Stomach (tissue), 9 donors: ENCODE results near the gene KCNAB2. TPM values are rescaled to one million over a fixed set of nuclear protein-coding genes. Genes with fewer than 3 reads are reported as not detected.

ENCODE experiments used
- DNase-seq, 2 donors: peaks; one replicate each; pipeline versions ENCODE4 v3.0.0 to v3.0.0-alpha.2; 2013 to 2019
- H3K27ac ChIP-seq, 5 donors: fragments of 200-600 bp in 4 of 5; sonication (generic) in 4 of 5; one replicate each; pipeline ENCODE4 v1.5.1; 2013 to 2019; ENCODE audit warnings: mild to moderate bottlenecking in 1 of 5, moderate library complexity in 1 of 5
- H3K27me3 ChIP-seq, 3 donors: fragments of 200-600 bp; sonication (generic); one replicate each; pipeline ENCODE4 v1.5.1; 2017 to 2019; ENCODE audit warnings: mixed run types in 1 of 3
- H3K36me3 ChIP-seq, 4 donors: fragments of 200-600 bp; sonication (generic); 1 replicate in 3 of 4; 2 replicates in 1 of 4; pipeline ENCODE4 v1.5.1; 2016 to 2019
- H3K4me1 ChIP-seq, 4 donors: fragments of 200-600 bp; sonication (generic); one replicate each; pipeline ENCODE4 v1.5.1; 2016 to 2019
- H3K4me3 ChIP-seq, 4 donors: fragments of 200-600 bp; sonication (generic) in 3 of 4; one replicate each; pipeline ENCODE4 v1.5.1; 2016 to 2019; ENCODE audit warnings: mild to moderate bottlenecking in 1 of 4
- H3K9me3 ChIP-seq, 4 donors: fragments of 200-600 bp; sonication (generic); one replicate each; pipeline ENCODE4 v1.5.1; 2016 to 2019
- CTCF ChIP-seq, 7 experiments: fragments of 450-650 bp in 4 of 7; fragments of 200-600 bp in 3 of 7; sonication (generic) in 3 of 7; IDR thresholded peaks; one replicate each; pipeline ENCODE4 v1.5.1; 2016 to 2019; ENCODE audit warnings: antibody characterized with exemption in 7 of 7, control low read depth in 2 of 7, mild to moderate bottlenecking in 1 of 7
- EP300 ChIP-seq: sonication (generic); formaldehyde crosslinking; IDR thresholded peaks from one replicate; pipeline ENCODE4 v1.6.1; 2017; ENCODE audit warnings: antibody characterized with exemption
- POLR2A ChIP-seq, 4 donors: fragments of 450-650 bp; IDR thresholded peaks; one replicate each; pipeline ENCODE4 v1.6.1; 2016; ENCODE audit warnings: antibody characterized with exemption in 4 of 4, control low read depth in 2 of 4, mild to moderate bottlenecking in 1 of 4, moderate library complexity in 1 of 4
- POLR2AphosphoS5 ChIP-seq, 3 donors: sonication (generic); formaldehyde crosslinking; IDR thresholded peaks; one replicate each; pipeline ENCODE4 v1.6.1; 2016; ENCODE audit warnings: antibody characterized with exemption in 3 of 3
- WGBS, 5 donors: extraction: QIAGEN DNeasy Blood & Tissue Kit in 3 of 5; methylation state at CpG; one replicate each; pipeline versions ENCODE4 v1.1.5 to v1.1.7; 2013 to 2018; 5-methylcytosine and 5-hydroxymethylcytosine counted together
- intact Hi-C: fragments of 100-400 bp; cut with DNase I; formaldehyde crosslinking; loops from one replicate; pipeline ENCODE4 v1.15.1; 2023; ENCODE audit warnings: low total_unique reads
- polyA plus RNA-seq, 3 donors: library from polyadenylated mRNA; stranded (reverse); fragments of 200-250 nt; gene quantifications; one replicate each; pipeline ENCODE4 v1.2.3, GENCODE V29; 2013
- total RNA-seq, 5 donors: library from RNA; depleted of rRNA; stranded (reverse); fragments of >200 nt; gene quantifications; one replicate each; pipeline versions ENCODE4 v1.1.0 to v1.2.3, GENCODE V29; 2014 to 2016
- donor health status: healthy with polysubstance abuse.
- donor health status: Bipolar disorder and iron deficiency.
- donor health status: healthy.

KCNAB2 gene
- total and polyA plus RNA-seq, 8 donors = 0.29 to 39.1 (median 3.3) TPM

GRCh38 chr1:6108937-6109614, 63.4 kb downstream of the KCNAB2 start:
- WGBS, 5 donors = 45 to 55% (median 50%) methylated on average over 13 to 15 of the region's 15 CpGs
- peak in 1 of 2 donors; percentile 54 for DNase-seq
- Histone ChIP-seq H3K27ac (no peak overlapping the region), H3K9me3 (no peaks in the 10 kb centered on the region), H3K4me3 (no peak overlapping the region), H3K27me3 (peaks cover 0 to 43% (median 8%) of the 10 kb centered on the region in 3 donors), H3K4me1 (no peaks in the 10 kb centered on the region), H3K36me3 (no peaks in the 10 kb centered on the region)
- TF ChIP-seq POLR2AphosphoS5 (IDR thresholded peaks at IDR 0.05) (no peak), CTCF (IDR thresholded peaks at IDR 0.05) (peak in 2 of 7 experiments; percentile 6 to 16), POLR2A (IDR thresholded peaks at IDR 0.05) (no peak)
- intact Hi-C loops = no loop called here

DNA sequence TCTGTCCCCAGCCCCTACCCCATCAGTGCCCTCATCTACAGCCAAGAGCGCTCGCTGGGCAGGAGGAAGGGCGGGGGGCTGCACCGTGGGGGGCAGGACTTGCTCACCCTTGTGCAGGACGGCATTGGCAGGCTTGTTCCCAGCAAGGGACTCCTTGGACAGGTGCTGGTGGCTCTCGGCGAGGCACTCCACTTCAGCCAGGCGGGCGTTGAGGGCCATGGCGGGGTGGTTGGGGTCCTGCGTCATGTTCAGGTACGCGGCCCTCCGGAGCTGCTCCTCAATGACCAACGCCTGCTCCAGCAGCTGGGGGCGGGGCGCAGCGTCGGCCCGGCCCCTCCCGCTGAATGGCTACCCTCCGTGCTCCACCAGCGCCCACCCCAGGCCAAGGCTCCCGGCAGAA, 64.0 kb downstream of the KCNAB2 start:
- DNase-seq = no peak
- Histone ChIP-seq H3K9me3 (no peaks in the 10 kb centered on the region), H3K27me3 (peaks cover 0 to 38% (median 4%) of the 10 kb centered on the region in 3 donors), H3K36me3 (no peaks in the 10 kb centered on the region), H3K27ac (no peak overlapping the region), H3K4me3 (no peak overlapping the region), H3K4me1 (no peaks in the 10 kb centered on the region)
- TF ChIP-seq CTCF (IDR thresholded peaks at IDR 0.05) (no peak), POLR2A (IDR thresholded peaks at IDR 0.05) (no peak), EP300 (no peak), POLR2AphosphoS5 (IDR thresholded peaks at IDR 0.05) (no peak)
- 65 to 79% (median 73%) methylated on average over 19 to 24 of the region's 24 CpGs for WGBS, 5 donors
- intact Hi-C loops = no loop called here

DNA sequence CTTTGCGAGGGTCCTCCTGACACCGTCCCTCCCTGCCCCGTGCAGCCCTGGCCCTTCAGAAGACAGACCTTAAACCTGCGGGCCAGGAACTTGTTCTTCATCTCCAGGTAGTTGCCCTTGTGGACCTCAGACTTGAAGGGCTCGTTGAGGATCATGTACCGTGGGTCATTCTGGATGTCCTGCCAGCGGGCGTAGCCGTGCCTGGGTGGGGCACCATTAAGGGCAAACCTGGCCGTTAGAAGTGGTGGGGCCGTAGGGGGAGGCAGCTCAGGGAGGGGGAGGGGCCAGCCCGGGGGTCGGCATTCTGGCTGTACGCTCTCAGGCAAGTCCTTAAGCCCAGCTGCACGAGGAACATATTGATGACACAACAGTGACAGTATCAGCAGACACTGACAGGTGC, 64.6 kb downstream of the KCNAB2 start:
- 71 to 92% (median 77%) methylated on average over 8 to 15 of the region's 15 CpGs for WGBS, 5 donors
- TF ChIP-seq EP300 (no peak), POLR2AphosphoS5 (IDR thresholded peaks at IDR 0.05) (no peak), POLR2A (IDR thresholded peaks at IDR 0.05) (no peak), CTCF (IDR thresholded peaks at IDR 0.05) (no peak)
- Histone ChIP-seq H3K4me1 (no peaks in the 10 kb centered on the region), H3K27me3 (peaks cover 0 to 35% (median 4%) of the 10 kb centered on the region in 3 donors), H3K4me3 (no peak overlapping the region), H3K27ac (no peak overlapping the region), H3K36me3 (no peaks in the 10 kb centered on the region), H3K9me3 (peaks cover 0 to 2% (median 0%) of the 10 kb centered on the region in 4 donors)
- intact Hi-C loops = no loop called here
- DNase-seq = no peak

DNA sequence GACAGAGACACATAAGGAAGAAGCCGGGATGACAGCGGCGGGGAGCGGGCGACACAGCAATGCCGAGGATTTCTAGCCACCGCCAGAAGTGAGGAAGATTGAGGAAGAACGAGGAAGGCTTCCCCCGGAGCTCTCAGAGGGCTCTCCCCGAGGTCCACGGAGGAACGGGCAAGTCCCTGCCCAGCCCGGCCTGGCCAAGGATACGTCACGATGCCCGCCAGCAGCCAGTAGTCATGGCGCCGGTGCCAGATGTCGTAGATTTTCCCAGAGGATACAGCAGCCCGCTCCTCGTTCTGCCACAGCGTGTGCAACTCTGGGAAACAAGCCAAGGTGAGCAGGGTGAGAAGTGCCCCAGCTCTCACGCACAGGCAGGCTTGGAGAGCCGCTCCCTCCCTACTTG, 65.9 kb downstream of the KCNAB2 start:
- no peak for TF ChIP-seq EP300
- TF ChIP-seq POLR2A (IDR thresholded peaks at IDR 0.05) = no peak
- no peak for TF ChIP-seq POLR2AphosphoS5 (IDR thresholded peaks at IDR 0.05)
- TF ChIP-seq CTCF (IDR thresholded peaks at IDR 0.05) = no peak
- WGBS, 5 donors = 86 to 91% (median 89%) methylated on average over 19 to 24 of the region's 24 CpGs
- Histone ChIP-seq H3K4me1 (no peaks in the 10 kb centered on the region), H3K9me3 (peaks cover 0 to 5% (median 0%) of the 10 kb centered on the region in 4 donors), H3K36me3 (no peaks in the 10 kb centered on the region), H3K27ac (no peak overlapping the region), H3K4me3 (no peak overlapping the region), H3K27me3 (peaks cover 0 to 23% (median 4%) of the 10 kb centered on the region in 3 donors)
- DNase-seq = no peak
- intact Hi-C loops = no loop called here
